Calu3 (cell line): ENCODE measurements around the gene SRGAP3. TPM values are rescaled to one million over a fixed set of nuclear protein-coding genes. Genes with fewer than 3 reads are reported as not detected.

Source experiments
- BruUV-seq: library from RNA; stranded (reverse); fragments of 400-500 nt; replicated peaks from 2 replicates; lab custom pipeline; 2021; lab: Mats Ljungman, UMichigan
- CTCF ChIA-PET: fragments of 300-600 bp; sonication (Branson Sonifier 250); formaldehyde crosslinking; loops from one replicate; lab custom pipeline; 2022; ENCODE audit warnings: antibody characterized with exemption; lab: Charles Lee
- DNase-seq: peaks from one replicate; pipeline ENCODE4 v3.0.0; 2022
- H3K27ac Mint-ChIP-seq: one replicate; pipeline ENCODE4 v1.8.0; 2022; ENCODE audit warnings: mixed read lengths; ENCODE audit not compliant: unreplicated experiment
- H3K27me3 Mint-ChIP-seq: one replicate; pipeline ENCODE4 v1.8.0; 2022; ENCODE audit warnings: mixed read lengths; ENCODE audit not compliant: unreplicated experiment
- H3K36me3 Mint-ChIP-seq: one replicate; pipeline ENCODE4 v1.8.0; 2022; ENCODE audit warnings: mild to moderate bottlenecking, moderate library complexity, mixed read lengths; ENCODE audit not compliant: insufficient read depth, unreplicated experiment
- H3K4me1 Mint-ChIP-seq: one replicate; pipeline ENCODE4 v1.8.0; 2022; ENCODE audit warnings: mild to moderate bottlenecking, low read depth, mixed read lengths; ENCODE audit not compliant: unreplicated experiment
- H3K4me3 Mint-ChIP-seq: one replicate; pipeline ENCODE4 v1.8.0; 2022; ENCODE audit warnings: mild to moderate bottlenecking, low read depth, moderate library complexity, mixed read lengths; ENCODE audit not compliant: unreplicated experiment
- H3K9me3 Mint-ChIP-seq: one replicate; pipeline ENCODE4 v1.8.0; 2022; ENCODE audit warnings: low read depth, mixed read lengths; ENCODE audit not compliant: unreplicated experiment
- CTCF ChIP-seq: fragments of 200-600 bp; IDR thresholded peaks from one replicate; pipeline ENCODE4 v1.8.0; 2022; ENCODE audit warnings: antibody characterized with exemption; ENCODE audit not compliant: unreplicated experiment
- intact Hi-C: fragments of 100-400 bp; cut with micrococcal nuclease; formaldehyde crosslinking; loops from one replicate; pipeline ENCODE4 v1.10.0; 2022; ENCODE audit not compliant: unreplicated experiment
- total RNA-seq: library from RNA; stranded (reverse); gene quantifications from 2 replicates; pipeline ENCODE4 v1.2.3, GENCODE V29; 2022

SRGAP3 gene
- total RNA-seq, 1 experiment from 2014 or later, result 8.2 TPM

GRCh38 chr3:9077029-9077428 lies 172.4 kb downstream of the SRGAP3 start:
- no peaks in the 10 kb centered on the region for H3K4me1 Mint-ChIP-seq
- H3K4me3 Mint-ChIP-seq, result no peak overlapping the region
- no peak for DNase-seq
- CTCF ChIA-PET, result no interaction called here
- peaks cover under 1% of the 10 kb centered on the region for H3K27me3 Mint-ChIP-seq
- intact Hi-C loops, result no loop called here
- BruUV-seq, result no TSS peak
- H3K36me3 Mint-ChIP-seq, result no peaks in the 10 kb centered on the region
- H3K27ac Mint-ChIP-seq, result no peak overlapping the region
- TF ChIP-seq CTCF, result no peak
- H3K9me3 Mint-ChIP-seq, result no peaks in the 10 kb centered on the region

GRCh38 chr3:9075762-9076161 lies 173.7 kb downstream of the SRGAP3 start:
- BruUV-seq, result no TSS peak
- H3K4me1 Mint-ChIP-seq, result no peaks in the 10 kb centered on the region
- intact Hi-C loops, result no loop called here
- H3K36me3 Mint-ChIP-seq, result no peaks in the 10 kb centered on the region
- H3K27ac Mint-ChIP-seq, result no peak overlapping the region
- TF ChIP-seq CTCF, result no peak
- peaks cover 13% of the 10 kb centered on the region for H3K27me3 Mint-ChIP-seq
- CTCF ChIA-PET, result no interaction called here
- DNase-seq, result no peak
- H3K4me3 Mint-ChIP-seq, result no peak overlapping the region
- H3K9me3 Mint-ChIP-seq, result no peaks in the 10 kb centered on the region

GRCh38 chr3:9074079-9074478 lies 175.4 kb downstream of the SRGAP3 start:
- H3K9me3 Mint-ChIP-seq, result no peaks in the 10 kb centered on the region
- no peak for DNase-seq
- H3K27me3 Mint-ChIP-seq, result peaks cover 22% of the 10 kb centered on the region
- TF ChIP-seq CTCF, result no peak
- CTCF ChIA-PET, result interaction anchor here (0.5 kb wide), 1 partner anchor 86 kb away, joined by 8 read pairs; no protein-coding TSS in a partner anchor
- intact Hi-C loops, result no loop called here
- H3K36me3 Mint-ChIP-seq, result no peaks in the 10 kb centered on the region
- no TSS peak for BruUV-seq
- no peak overlapping the region for H3K27ac Mint-ChIP-seq
- H3K4me1 Mint-ChIP-seq, result no peaks in the 10 kb centered on the region
- no peak overlapping the region for H3K4me3 Mint-ChIP-seq

GRCh38 chr3:9072667-9073009 lies 176.8 kb downstream of the SRGAP3 start:
- Mint-ChIP-seq H3K9me3 (no peaks in the 10 kb centered on the region), H3K36me3 (no peaks in the 10 kb centered on the region), H3K4me1 (no peaks in the 10 kb centered on the region), H3K4me3 (no peak overlapping the region), H3K27me3 (peaks cover 22% of the 10 kb centered on the region), H3K27ac (no peak overlapping the region)
- no peak for DNase-seq
- BruUV-seq, result no TSS peak
- TF ChIP-seq CTCF, result no peak
- CTCF ChIA-PET, result no interaction called here
- intact Hi-C loops, result no loop called here
